ENCODE data around the gene ATOH8. TPM values are rescaled to one million over a fixed set of nuclear protein-coding genes. Genes with fewer than 3 reads are reported as not detected.

Gene ATOH8
- total and polyA plus RNA-seq, 11 donors, result 11.8 to 103 (median 19.0) TPM

DNA sequence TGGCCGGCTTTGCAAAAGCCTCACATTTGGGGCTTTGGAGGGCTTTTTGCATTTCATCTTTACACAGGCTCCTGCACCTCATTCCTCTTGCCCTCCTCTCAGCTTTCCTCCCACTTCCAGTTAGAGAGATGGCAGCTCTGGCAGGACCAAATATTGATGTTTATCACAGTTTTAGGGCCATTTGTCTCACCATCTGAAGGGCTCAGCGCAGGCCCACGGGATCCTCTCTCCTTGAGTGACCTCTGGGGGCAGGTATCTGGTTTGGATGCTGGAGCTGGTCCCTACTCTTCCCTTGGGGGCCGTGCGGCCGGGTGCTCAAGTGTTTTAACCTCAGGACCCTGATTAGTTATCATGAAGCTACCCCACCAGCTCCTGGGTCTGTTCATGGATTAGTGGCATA is 19.9 kb downstream of the ATOH8 start:
- H3K27me3 ChIP-seq, result no peaks in the 10 kb centered on the region
- H3K4me3 ChIP-seq, result no peak overlapping the region
- no peaks in the 10 kb centered on the region for H3K9me3 ChIP-seq
- intact Hi-C loops (cut with DNase I), result loop anchor here in 3 of 10 donors (2.0 to 5.0 kb wide), 4 partner anchors 19 to 36 kb away; no protein-coding TSS in a partner anchor
- peaks cover 57 to 98% (median 93%) of the 10 kb centered on the region in 12 donors for H3K4me1 ChIP-seq
- WGBS, 4 donors, result 54 to 65% (median 62%) methylated on average over 6 of the region's 6 CpGs
- DNase-seq (peak in 2 of 5 donors; percentile 17 to 19), ATAC-seq (no peak)
- peak overlapping the region; percentile 73 to 95 (median 91) for H3K27ac ChIP-seq
- peaks cover 0 to 25% (median 0%) of the 10 kb centered on the region in 9 donors for H3K36me3 ChIP-seq
- TF ChIP-seq POLR2A (IDR thresholded peaks at IDR 0.05) (no peak), CTCF (IDR thresholded peaks at IDR 0.05) (no peak)

DNA sequence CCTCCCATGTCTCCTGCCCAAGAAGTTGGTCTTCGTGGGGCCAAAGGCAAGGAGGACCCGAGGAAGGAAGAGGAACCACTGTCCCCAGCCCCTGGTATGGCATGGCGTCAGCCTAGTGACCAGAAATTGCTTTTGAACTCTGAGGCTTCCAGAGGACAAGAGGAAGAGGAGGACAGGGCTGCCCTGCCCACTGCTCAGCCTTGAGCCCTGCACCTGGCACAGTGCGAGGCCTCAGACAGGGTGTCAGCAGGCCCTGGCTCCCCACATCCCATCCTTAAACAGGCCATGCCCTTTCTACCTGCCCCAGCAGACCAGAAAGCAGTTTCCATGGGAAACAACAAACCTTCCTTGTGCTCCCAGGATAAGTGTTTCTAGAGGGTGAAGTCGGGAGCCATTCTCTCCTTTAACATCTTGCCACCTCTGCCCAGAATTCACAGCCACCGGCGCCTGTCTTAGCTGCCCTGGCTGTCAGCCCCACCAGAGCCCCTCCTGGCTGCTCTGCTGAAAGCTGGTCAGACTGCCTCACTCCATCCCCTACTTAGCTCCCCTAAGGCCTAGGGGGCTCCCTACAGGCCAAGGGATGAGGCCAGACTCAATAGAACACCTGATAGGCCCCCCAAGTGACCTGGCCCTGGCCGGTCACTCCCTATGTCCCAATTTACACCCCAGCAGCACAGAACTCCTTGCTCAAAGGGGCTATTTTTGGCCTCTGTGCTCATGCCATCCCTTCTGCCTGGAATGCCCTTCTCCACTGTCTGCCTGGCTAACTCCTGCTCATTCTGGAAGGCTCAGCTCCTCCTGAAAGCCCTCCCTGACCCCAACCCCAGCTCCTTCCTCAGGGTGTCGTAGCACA is 20.6 kb downstream of the ATOH8 start:
- intact Hi-C loops (cut with DNase I), result loop anchor here in 1 of 10 donors (5.0 kb wide), 1 partner anchor 37 kb away; no protein-coding TSS in a partner anchor
- H3K27ac ChIP-seq, result peak overlapping the region; percentile 73 to 95 (median 91)
- H3K4me3 ChIP-seq, result no peak overlapping the region
- H3K9me3 ChIP-seq, result no peaks in the 10 kb centered on the region
- TF ChIP-seq CTCF (IDR thresholded peaks at IDR 0.05) (no peak), POLR2A (IDR thresholded peaks at IDR 0.05) (no peak)
- 61 to 76% (median 70%) methylated on average over 8 to 9 of the region's 9 CpGs for WGBS, 4 donors
- H3K36me3 ChIP-seq, result peaks cover 0 to 28% (median 0%) of the 10 kb centered on the region in 9 donors
- no peaks in the 10 kb centered on the region for H3K27me3 ChIP-seq
- ATAC-seq (peak; percentile 37 to 47 (median 46)), DNase-seq (peak; percentile 52 to 77 (median 63))
- peaks cover 51 to 98% (median 92%) of the 10 kb centered on the region in 12 donors for H3K4me1 ChIP-seq

- 87 to 96% (median 90%) methylated on average over 11 to 12 of the region's 12 CpGs for WGBS, 4 donors
Observed at GRCh38 chr2:85775406-85776381, 21.9 kb downstream of the ATOH8 start.

More at GRCh38 chr2:85775406-85776381, 21.9 kb downstream of the ATOH8 start:
- DNase-seq (peak in 2 of 5 donors; percentile 23 to 57), ATAC-seq (no peak)
- H3K36me3 ChIP-seq, result peaks cover 0 to 32% (median 0%) of the 10 kb centered on the region in 9 donors
- H3K9me3 ChIP-seq, result no peaks in the 10 kb centered on the region
- peaks cover 41 to 96% (median 81%) of the 10 kb centered on the region in 12 donors for H3K4me1 ChIP-seq
- no peak overlapping the region for H3K4me3 ChIP-seq
- intact Hi-C loops (cut with DNase I), result loop anchor here in 1 of 10 donors (2.0 kb wide), 2 partner anchors 21 to 23 kb away; partner anchors contain the start of gene ATOH8
- no peak for TF ChIP-seq POLR2A (IDR thresholded peaks at IDR 0.05)
- TF ChIP-seq CTCF (IDR thresholded peaks at IDR 0.05), result no peak
- no peaks in the 10 kb centered on the region for H3K27me3 ChIP-seq
- peak overlapping the region; percentile 73 to 95 (median 91) for H3K27ac ChIP-seq

Data from heart left ventricle (tissue), 16 donors.